HEK293 (cell line): ENCODE data around the gene SYNE3.

Experiments
- CTCF ChIA-PET: fragments of 350-600 bp; formaldehyde crosslinking; extraction: SDS; loops from one replicate; lab custom pipeline; 2021; ENCODE audit warnings: antibody characterized with exemption; lab: Yijun Ruan, JAX
- POLR2A ChIA-PET: fragments of 300-600 bp; formaldehyde crosslinking; extraction: SDS; loops from one replicate; lab custom pipeline; 2020; ENCODE audit warnings: antibody characterized with exemption, inconsistent platforms; lab: Yijun Ruan, JAX
- H3K27ac ChIP-seq: fragments of 200-500 bp; sonication (Bioruptor generic); 2 replicates; pipeline ENCODE4 v1.5.1; 2014; ENCODE audit warnings: low read depth, low read length, control low read depth, inconsistent platforms; ENCODE audit errors: extremely low read depth
- H3K36me3 ChIP-seq, 2 experiments: fragments of 200-500 bp in 1 of 2; sonication (Bioruptor generic) in 1 of 2; 1 replicate in 1 of 2; 2 replicates in 1 of 2; pipeline ENCODE4 v1.5.1; 2014 to 2017; ENCODE audit warnings: inconsistent platforms in 2 of 2, low read length in 2 of 2; ENCODE audit not compliant: control insufficient read depth in 2 of 2, insufficient read depth in 1 of 2
- H3K4me1 ChIP-seq: fragments of 200-500 bp; sonication (Bioruptor generic); 2 replicates; pipeline ENCODE4 v1.5.1; 2014; ENCODE audit warnings: mild to moderate bottlenecking, low read length, inconsistent platforms; ENCODE audit not compliant: control insufficient read depth, insufficient read depth
- H3K4me3 ChIP-seq: 2 replicates; pipeline ENCODE4 v1.5.1; 2011; ENCODE audit warnings: low read depth, mild to moderate bottlenecking, control low read depth, low read length, moderate library complexity
- H3K9me3 ChIP-seq: fragments of 200-500 bp; sonication (Bioruptor generic); 2 replicates; pipeline ENCODE4 v1.5.1; 2014; ENCODE audit warnings: low read depth, low read length, inconsistent platforms; ENCODE audit not compliant: control insufficient read depth, insufficient read depth
- EGR2 ChIP-seq: fragments of 450-650 bp; formaldehyde crosslinking; IDR thresholded peaks from 2 replicates; pipeline ENCODE4 v1.5.1; 2016; ENCODE audit warnings: low read depth, missing biosample characterization, missing genetic modification characterization
- KLF16 ChIP-seq: fragments of 450-650 bp; formaldehyde crosslinking; IDR thresholded peaks from 2 replicates; pipeline ENCODE4 v1.5.1; 2017; ENCODE audit warnings: missing biosample characterization, missing genetic modification characterization
- KLF7 ChIP-seq: fragments of 450-650 bp; formaldehyde crosslinking; IDR thresholded peaks from 2 replicates; pipeline ENCODE4 v1.5.1; 2016; ENCODE audit warnings: missing biosample characterization, missing genetic modification characterization, borderline replicate concordance
- MZF1 ChIP-seq: fragments of 450-650 bp; formaldehyde crosslinking; IDR thresholded peaks from 2 replicates; pipeline ENCODE4 v1.5.1; 2017; ENCODE audit warnings: missing biosample characterization, missing genetic modification characterization, borderline replicate concordance
- SETDB1 ChIP-seq: IDR thresholded peaks from one replicate; pipeline ENCODE4 v1.6.1; 2017; ENCODE audit warnings: mild to moderate bottlenecking, low read length, moderate library complexity, mixed read lengths; ENCODE audit not compliant: insufficient read length
- YY2 ChIP-seq: fragments of 450-650 bp; formaldehyde crosslinking; IDR thresholded peaks from 2 replicates; pipeline ENCODE4 v1.5.1; 2016; ENCODE audit warnings: missing biosample characterization, missing genetic modification characterization
- ZBTB8A ChIP-seq: fragments of 450-650 bp; formaldehyde crosslinking; IDR thresholded peaks from 2 replicates; pipeline ENCODE4 v1.5.1; 2016; ENCODE audit warnings: missing biosample characterization, missing genetic modification characterization
- ZEB2 ChIP-seq: fragments of 450-650 bp; formaldehyde crosslinking; IDR thresholded peaks from 2 replicates; pipeline ENCODE4 v1.5.1; 2016; ENCODE audit warnings: missing biosample characterization, missing genetic modification characterization
- ZFHX2 ChIP-seq: fragments of 450-650 bp; formaldehyde crosslinking; conservative IDR thresholded peaks from 2 replicates; pipeline ENCODE4 v1.5.1; 2016; ENCODE audit warnings: missing biosample characterization, missing genetic modification characterization
- ZFP3 ChIP-seq: fragments of 450-650 bp; formaldehyde crosslinking; IDR thresholded peaks from 2 replicates; pipeline ENCODE4 v1.5.1; 2016; ENCODE audit warnings: low read depth, missing biosample characterization, missing genetic modification characterization
- ZNF138 ChIP-seq: fragments of 450-650 bp; formaldehyde crosslinking; IDR thresholded peaks from 2 replicates; pipeline ENCODE4 v1.5.1; 2016; ENCODE audit warnings: missing biosample characterization, missing genetic modification characterization, borderline replicate concordance
- ZNF350 ChIP-seq: fragments of 450-650 bp; formaldehyde crosslinking; IDR thresholded peaks from 2 replicates; pipeline ENCODE4 v1.5.0; 2017; ENCODE audit warnings: missing biosample characterization, mild to moderate bottlenecking, missing genetic modification characterization
- ZNF37A ChIP-seq: fragments of 450-650 bp; IDR thresholded peaks from 2 replicates; pipeline ENCODE4 v1.5.1; 2018; ENCODE audit warnings: missing biosample characterization, missing genetic modification characterization
- ZNF423 ChIP-seq: fragments of 450-650 bp; formaldehyde crosslinking; IDR thresholded peaks from 2 replicates; pipeline ENCODE4 v1.5.1; 2016; ENCODE audit warnings: missing biosample characterization, missing genetic modification characterization
- ZNF433 ChIP-seq: fragments of 450-650 bp; formaldehyde crosslinking; IDR thresholded peaks from 2 replicates; pipeline ENCODE4 v1.5.1; 2016; ENCODE audit warnings: missing biosample characterization, missing genetic modification characterization, low read depth
- ZNF473 ChIP-seq: fragments of 450-650 bp; formaldehyde crosslinking; IDR thresholded peaks from 2 replicates; pipeline ENCODE4 v1.5.1; 2017; ENCODE audit warnings: missing biosample characterization, missing genetic modification characterization
- ZNF48 ChIP-seq: fragments of 450-650 bp; formaldehyde crosslinking; IDR thresholded peaks from 2 replicates; pipeline ENCODE4 v1.5.1; 2016; ENCODE audit warnings: missing biosample characterization, missing genetic modification characterization
- ZNF488 ChIP-seq: fragments of 450-650 bp; formaldehyde crosslinking; IDR thresholded peaks from 2 replicates; pipeline ENCODE4 v1.5.1; 2016; ENCODE audit warnings: missing biosample characterization, missing genetic modification characterization
- ZNF514 ChIP-seq: fragments of 450-650 bp; formaldehyde crosslinking; IDR thresholded peaks from 2 replicates; pipeline ENCODE4 v1.5.1; 2016; ENCODE audit warnings: missing biosample characterization, missing genetic modification characterization
- ZNF529 ChIP-seq: fragments of 450-650 bp; formaldehyde crosslinking; IDR thresholded peaks from 2 replicates; pipeline ENCODE4 v1.5.1; 2017; ENCODE audit warnings: missing genetic modification characterization, missing biosample characterization; ENCODE audit not compliant: insufficient replicate concordance
- ZNF561 ChIP-seq: fragments of 450-650 bp; IDR thresholded peaks from 2 replicates; pipeline ENCODE4 v1.5.1; 2018; ENCODE audit warnings: missing biosample characterization, missing genetic modification characterization, borderline replicate concordance
- ZNF600 ChIP-seq: fragments of 450-650 bp; formaldehyde crosslinking; IDR thresholded peaks from 2 replicates; pipeline ENCODE4 v1.5.1; 2016; ENCODE audit warnings: missing biosample characterization, missing genetic modification characterization
- ZNF624 ChIP-seq: fragments of 450-650 bp; formaldehyde crosslinking; IDR thresholded peaks from 2 replicates; pipeline ENCODE4 v1.5.1; 2017; ENCODE audit warnings: missing biosample characterization, missing genetic modification characterization
- ZNF626 ChIP-seq: fragments of 450-650 bp; sonication (Bioruptor Pico); formaldehyde crosslinking; IDR thresholded peaks from 2 replicates; pipeline ENCODE4 v1.5.1; 2018; ENCODE audit warnings: missing biosample characterization, missing genetic modification characterization, inconsistent platforms
- ZNF670 ChIP-seq: fragments of 450-650 bp; formaldehyde crosslinking; IDR thresholded peaks from 2 replicates; pipeline ENCODE4 v1.5.1; 2016; ENCODE audit warnings: missing biosample characterization, missing genetic modification characterization, low read depth
- ZNF791 ChIP-seq: fragments of 450-650 bp; formaldehyde crosslinking; IDR thresholded peaks from 2 replicates; pipeline ENCODE4 v1.5.1; 2016; ENCODE audit warnings: missing biosample characterization, missing genetic modification characterization

The SYNE3 gene

GRCh38 chr14:95474486-95474885 is 42.0 kb downstream of the SYNE3 start:
- H3K27ac ChIP-seq = no peak overlapping the region
- ChIA-PET CTCF (interaction anchor here (1.2 kb wide), 1 partner anchor 53 kb away, joined by 3 read pairs; no protein-coding TSS in a partner anchor), POLR2A (no interaction called here)
- H3K9me3 ChIP-seq = no peaks in the 10 kb centered on the region
- no peak for TF ChIP-seq ZNF670
- TF ChIP-seq MZF1 (tag by site-specific recombination) = no peak
- TF ChIP-seq ZEB2 (tag by site-specific recombination) = no peak
- no peak for TF ChIP-seq ZNF423 (tag by site-specific recombination)
- TF ChIP-seq ZNF37A = no peak
- TF ChIP-seq ZNF791 (tag by site-specific recombination) = no peak
- no peak for TF ChIP-seq KLF16 (tag by site-specific recombination)
- H3K36me3 ChIP-seq = peaks cover 0 to 8% of the 10 kb centered on the region in 2 experiments; a peak in 1 of 3 replicates
- H3K4me3 ChIP-seq = no peak overlapping the region
- H3K4me1 ChIP-seq = no peaks in the 10 kb centered on the region

GRCh38 chr14:95472819-95473251 is 43.6 kb downstream of the SYNE3 start:
- no peaks in the 10 kb centered on the region for H3K9me3 ChIP-seq
- POLR2A ChIA-PET = no interaction called here
- TF ChIP-seq ZNF433 (tag by site-specific recombination) (no peak), ZFHX2 (tag by site-specific recombination) (peak; percentile 67), SETDB1 (no peak), ZNF473 (tag by site-specific recombination) (no peak), EGR2 (tag by site-specific recombination) (peak; percentile 57), ZNF488 (tag by site-specific recombination) (no peak)
- TF ChIP-seq, all 188 proteins: peak for 2
- no peak overlapping the region for H3K27ac ChIP-seq
- CTCF ChIA-PET = interaction anchor here (1.2 kb wide), 1 partner anchor 55 kb away, joined by 3 read pairs; no protein-coding TSS in a partner anchor
- H3K4me1 ChIP-seq = no peaks in the 10 kb centered on the region
- no peak overlapping the region for H3K4me3 ChIP-seq
- peaks cover 0 to 8% of the 10 kb centered on the region in 2 experiments; a peak in 1 of 3 replicates for H3K36me3 ChIP-seq

GRCh38 chr14:95471476-95471875 is 45.0 kb downstream of the SYNE3 start:
- TF ChIP-seq ZFP3 (tag by site-specific recombination) = no peak
- TF ChIP-seq ZNF138 (tag by site-specific recombination) = no peak
- no peak for TF ChIP-seq ZNF423 (tag by site-specific recombination)
- no peak for TF ChIP-seq ZNF350 (tag by site-specific recombination)
- TF ChIP-seq ZNF48 = no peak
- H3K36me3 ChIP-seq = peaks cover 0 to 8% of the 10 kb centered on the region in 2 experiments; a peak in 1 of 3 replicates
- H3K9me3 ChIP-seq = no peaks in the 10 kb centered on the region
- CTCF ChIA-PET = interaction anchor here (1.2 kb wide), 1 partner anchor 56 kb away, joined by 3 read pairs; no protein-coding TSS in a partner anchor
- H3K4me3 ChIP-seq = no peak overlapping the region
- no peak overlapping the region for H3K27ac ChIP-seq
- no peaks in the 10 kb centered on the region for H3K4me1 ChIP-seq
- POLR2A ChIA-PET = no interaction called here

GRCh38 chr14:95471016-95471415 is 45.4 kb downstream of the SYNE3 start:
- H3K36me3 ChIP-seq = peaks cover 0 to 8% of the 10 kb centered on the region in 2 experiments; a peak in 1 of 3 replicates
- POLR2A ChIA-PET = no interaction called here
- no peak overlapping the region for H3K4me3 ChIP-seq
- CTCF ChIA-PET = no interaction called here
- H3K9me3 ChIP-seq = no peaks in the 10 kb centered on the region
- no peaks in the 10 kb centered on the region for H3K4me1 ChIP-seq
- no peak overlapping the region for H3K27ac ChIP-seq
- TF ChIP-seq ZNF488 (tag by site-specific recombination) (no peak), ZNF514 (no peak), ZBTB8A (tag by site-specific recombination) (no peak), YY2 (tag by site-specific recombination) (no peak), KLF7 (tag by site-specific recombination) (no peak), ZNF529 (tag by site-specific recombination) (no peak), ZNF626 (no peak), ZNF600 (tag by site-specific recombination) (no peak), ZNF624 (tag by site-specific recombination) (no peak), ZNF561 (tag by site-specific recombination) (no peak)
